ENCODE data around the gene BBC3. TPM values are rescaled to one million over a fixed set of nuclear protein-coding genes. Genes with fewer than 3 reads are reported as not detected.

BBC3 gene
- total RNA-seq, 2 experiments from 2014 or later: 39.8 to 42.1 TPM

- H3K4me1 ChIP-seq (ENCODE audit: insufficient read depth, low read length): peaks cover 30% of the 10 kb centered on the region
- no peak overlapping the region for H3K4me3 ChIP-seq (ENCODE audit: low read length)
- Mint-ChIP-seq H3K36me3 (ENCODE audit: low read depth) (peaks cover 74% of the 10 kb centered on the region), H3K4me1 (ENCODE audit: low read depth) (peaks cover 39% of the 10 kb centered on the region), H3K27me3 (no peaks in the 10 kb centered on the region), H3K9me3 (no peaks in the 10 kb centered on the region), H3K27ac (no peak overlapping the region), H3K4me3 (peak overlapping the region; percentile 30)
- POLR2A ChIA-PET: interaction anchor here (1.7 to 3.3 kb wide), 2 partner anchors 14 to 147 kb away, joined by 6 to 13 read pairs; partner anchors contain the start of genes INAFM1 and ZC3H4
- peaks cover 59% of the 10 kb centered on the region for H3K36me3 ChIP-seq (ENCODE audit: insufficient read depth, low read length)
- CTCF ChIA-PET: no interaction called here
- H3K27ac ChIP-seq (ENCODE audit: low read depth in 1 of 2, low read length in 2 of 2): no peak overlapping the region
- ATAC-seq (ENCODE audit: poor library complexity) (no peak), DNase-seq (peak in 1 of 14 experiments; percentile 37)
- intact Hi-C loops (cut with DNase I, micrococcal nuclease): no loop called here
- TF ChIP-seq CTCF (IDR thresholded peaks at IDR 0.05): no peak
- no peaks in the 10 kb centered on the region for H3K27me3 ChIP-seq (ENCODE audit: control insufficient read depth in 1 of 2, insufficient read depth in 2 of 2, low read length in 2 of 2)
- H3K9me3 ChIP-seq (ENCODE audit: control insufficient read depth in 1 of 2, insufficient read depth in 1 of 2, low read length in 2 of 2): peaks cover 0 to 7% of the 10 kb centered on the region in 2 experiments
These were observed 29.5 kb upstream of the BBC3 start for GRCh38 chr19:47260476-47260875.

- Histone ChIP-seq H3K4me1 (ENCODE audit: insufficient read depth, low read length) (peaks cover 30% of the 10 kb centered on the region), H3K4me3 (ENCODE audit: low read length) (no peak overlapping the region), H3K9me3 (ENCODE audit: control insufficient read depth in 1 of 2, insufficient read depth in 1 of 2, low read length in 2 of 2) (peaks cover 0 to 7% of the 10 kb centered on the region in 2 experiments), H3K36me3 (ENCODE audit: insufficient read depth, low read length) (peaks cover 45% of the 10 kb centered on the region), H3K27ac (ENCODE audit: low read depth in 1 of 2, low read length in 2 of 2) (no peak overlapping the region), H3K27me3 (ENCODE audit: control insufficient read depth in 1 of 2, insufficient read depth in 2 of 2, low read length in 2 of 2) (no peaks in the 10 kb centered on the region)
- H3K36me3 Mint-ChIP-seq (ENCODE audit: low read depth): peaks cover 66% of the 10 kb centered on the region
- CTCF ChIA-PET: interaction anchor here (0.7 to 1.0 kb wide), 2 partner anchors 15 to 25 kb away, joined by 3 read pairs; no protein-coding TSS in a partner anchor
- peak overlapping the region; percentile 58 for H3K4me3 Mint-ChIP-seq
- ATAC-seq (ENCODE audit: poor library complexity): no peak
- intact Hi-C loops (cut with DNase I, micrococcal nuclease): loop anchor here (1.0 to 10.0 kb wide), 4 partner anchors 10 to 474 kb away; partner anchors contain the start of genes AP2S1 (in 1 of the 2), ARHGAP35 (in 1 of the 2) and SLC1A5 (in 1 of the 2)
- no peak for DNase-seq
- peaks cover 39% of the 10 kb centered on the region for H3K4me1 Mint-ChIP-seq (ENCODE audit: low read depth)
- no peaks in the 10 kb centered on the region for H3K27me3 Mint-ChIP-seq
- no peak for TF ChIP-seq CTCF (IDR thresholded peaks at IDR 0.05)
- POLR2A ChIA-PET: interaction anchor here (1.7 to 3.3 kb wide), 2 partner anchors 15 to 146 kb away, joined by 6 to 13 read pairs; partner anchors contain the start of genes INAFM1 and ZC3H4
- peak overlapping the region; percentile 97 for H3K27ac Mint-ChIP-seq
- no peaks in the 10 kb centered on the region for H3K9me3 Mint-ChIP-seq
These were observed 28.0 kb upstream of the BBC3 start for GRCh38 chr19:47258895-47259555.

- Mint-ChIP-seq H3K27ac (peak overlapping the region; percentile 97), H3K9me3 (no peaks in the 10 kb centered on the region), H3K4me1 (ENCODE audit: low read depth) (peaks cover 39% of the 10 kb centered on the region), H3K4me3 (peak overlapping the region; percentile 84), H3K27me3 (no peaks in the 10 kb centered on the region), H3K36me3 (ENCODE audit: low read depth) (peaks cover 64% of the 10 kb centered on the region)
- Histone ChIP-seq H3K27me3 (ENCODE audit: control insufficient read depth in 1 of 2, insufficient read depth in 2 of 2, low read length in 2 of 2) (no peaks in the 10 kb centered on the region), H3K36me3 (ENCODE audit: insufficient read depth, low read length) (peaks cover 45% of the 10 kb centered on the region), H3K27ac (ENCODE audit: low read depth in 1 of 2, low read length in 2 of 2) (no peak overlapping the region), H3K9me3 (ENCODE audit: control insufficient read depth in 1 of 2, insufficient read depth in 1 of 2, low read length in 2 of 2) (peaks cover 0 to 7% of the 10 kb centered on the region in 2 experiments), H3K4me3 (ENCODE audit: low read length) (no peak overlapping the region), H3K4me1 (ENCODE audit: insufficient read depth, low read length) (peaks cover 30% of the 10 kb centered on the region)
- ChIA-PET CTCF (interaction anchor here (1.0 kb wide), 1 partner anchor 15 kb away, joined by 3 read pairs; no protein-coding TSS in a partner anchor), POLR2A (interaction anchor here (3.3 kb wide), 1 partner anchor 16 kb away, joined by 13 read pairs; the partner anchor contains the start of gene INAFM1)
- TF ChIP-seq CTCF (IDR thresholded peaks at IDR 0.05): no peak
- intact Hi-C loops (cut with DNase I, micrococcal nuclease): loop anchor here (5.0 to 10.0 kb wide), 3 partner anchors 396 to 474 kb away; partner anchors contain the start of genes AP2S1 (in 1 of the 2), ARHGAP35 (in 1 of the 2) and SLC1A5 (in 1 of the 2)
- ATAC-seq (ENCODE audit: poor library complexity) (no peak), DNase-seq (no peak)
These were observed 27.4 kb upstream of the BBC3 start for GRCh38 chr19:47258434-47258833.

Measured in CD4-positive, alpha-beta T cell (primary cell).